Left lobe of liver (tissue), 2 donors: ENCODE results near the gene LRIG3. TPM values are rescaled to one million over a fixed set of nuclear protein-coding genes. Genes with fewer than 3 reads are reported as not detected.
"Not testable (repeated sequence)": the region's sequence is repeated elsewhere in the genome, so short reads cannot be mapped to it uniquely, and the experiment has no call there.

Experiments
- ATAC-seq: fragments of 200-7000 bp; cut with Tn5 transposase; one replicate; pipeline ENCODE4 v1.9.1; 2020; ENCODE audit warnings: mild to moderate bottlenecking, moderate library complexity
- DNase-seq: peaks from one replicate; pipeline ENCODE4 v3.0.0-alpha.2; 2020; ENCODE audit warnings: low spot score
- total RNA-seq: library from RNA; stranded (reverse); gene quantifications from one replicate; pipeline ENCODE4 v1.2.1, GENCODE V29; 2021
- donor health status: DM: no; HTN: no; CAD: no; lungs with moderate emphysema.
- donor health status: DM: no; HTN: yes; CAD: no.

Gene LRIG3
- total RNA-seq, 1 donor from 2014 or later, result 10.8 TPM

DNA sequence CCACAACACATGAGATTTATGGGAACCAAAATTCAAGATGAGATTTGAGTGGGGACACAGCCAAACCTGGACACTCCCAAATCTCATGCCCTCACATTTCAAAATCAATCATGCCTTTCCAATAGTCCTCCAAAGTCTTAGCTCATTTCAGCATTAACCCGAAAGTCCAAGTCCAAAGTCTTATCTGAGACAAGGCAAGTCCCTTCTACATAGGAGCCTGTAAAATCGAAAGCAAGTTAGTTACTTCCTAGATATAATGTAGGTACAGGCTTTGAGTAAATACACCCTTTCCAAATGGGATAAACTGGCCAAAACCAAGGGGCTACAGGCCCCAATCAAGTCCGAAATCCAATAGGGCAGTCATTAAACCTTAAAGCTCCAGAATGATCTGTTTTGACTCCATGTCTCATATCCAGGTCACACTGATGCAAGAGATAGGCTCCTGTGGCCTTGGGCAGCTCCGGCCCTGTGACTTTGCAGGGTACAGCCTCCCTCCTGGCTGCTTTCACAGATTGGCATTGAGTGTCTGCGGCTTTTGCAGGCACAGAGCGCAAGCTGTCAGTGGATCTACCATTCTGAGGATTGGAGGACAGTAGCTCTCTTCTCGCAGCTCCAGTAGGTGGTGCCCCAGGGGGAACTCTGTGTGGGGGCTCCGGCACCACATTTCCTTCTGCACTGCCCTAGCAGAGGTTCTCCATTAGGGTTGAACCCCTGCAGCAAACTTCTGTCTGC, 60.1 kb downstream of the LRIG3 start:
- peak; percentile 61 for ATAC-seq
- DNase-seq, result no peak

- DNase-seq (no peak), ATAC-seq (no peak)
These were observed 62.3 kb downstream of the LRIG3 start for GRCh38 chr12:58858030-58858429.

- DNase-seq, ATAC-seq: not testable (repeated sequence)
These were observed 63.1 kb downstream of the LRIG3 start for GRCh38 chr12:58857206-58857605.

DNA sequence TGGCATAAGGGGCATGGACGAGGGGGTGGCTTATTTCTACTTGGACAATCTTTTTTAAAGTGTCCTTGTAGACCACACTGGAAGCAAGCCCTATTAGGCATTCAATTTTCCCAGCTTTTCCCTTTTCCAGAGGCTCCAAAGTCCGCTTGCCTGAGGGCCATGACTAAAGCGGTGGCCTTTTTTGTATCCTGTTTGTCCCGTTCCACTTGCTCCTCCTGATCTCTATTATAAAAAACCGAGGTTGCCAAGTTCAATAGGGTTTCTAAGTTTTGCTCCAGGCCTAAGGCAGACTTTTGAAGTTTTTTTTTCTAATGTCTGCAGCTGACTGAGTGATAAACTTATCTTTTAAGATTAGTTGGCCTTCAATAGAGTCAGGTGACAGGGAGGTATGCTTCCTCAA, 64.7 kb downstream of the LRIG3 start:
- not testable (repeated sequence) for ATAC-seq, DNase-seq

GRCh38 chr12:58850826-58851225, 69.5 kb downstream of the LRIG3 start:
- no peak for DNase-seq
- no peak for ATAC-seq

- ATAC-seq, result no peak
- DNase-seq, result no peak
These were observed 72.3 kb downstream of the LRIG3 start for GRCh38 chr12:58847901-58848600.

DNA sequence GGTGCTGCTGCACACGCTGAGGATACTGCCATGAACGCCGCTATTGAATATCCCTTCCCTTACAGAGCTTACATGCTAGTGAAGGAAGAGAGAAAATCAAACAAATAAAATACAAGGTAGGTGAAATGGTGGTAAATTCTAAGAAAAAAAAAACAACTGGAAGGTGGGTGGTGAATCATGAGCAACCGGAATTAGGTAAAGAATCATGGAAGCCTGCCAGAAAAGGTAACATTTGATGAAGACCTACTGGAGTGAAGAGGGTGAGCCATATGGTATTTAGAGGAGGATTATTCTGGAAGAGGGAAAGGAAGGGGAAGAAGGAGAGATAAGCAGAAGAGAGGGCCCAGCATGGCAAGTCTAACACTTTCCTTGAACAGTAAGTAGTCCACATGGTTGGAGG, 76.1 kb downstream of the LRIG3 start:
- ATAC-seq (no peak), DNase-seq (no peak)

DNA sequence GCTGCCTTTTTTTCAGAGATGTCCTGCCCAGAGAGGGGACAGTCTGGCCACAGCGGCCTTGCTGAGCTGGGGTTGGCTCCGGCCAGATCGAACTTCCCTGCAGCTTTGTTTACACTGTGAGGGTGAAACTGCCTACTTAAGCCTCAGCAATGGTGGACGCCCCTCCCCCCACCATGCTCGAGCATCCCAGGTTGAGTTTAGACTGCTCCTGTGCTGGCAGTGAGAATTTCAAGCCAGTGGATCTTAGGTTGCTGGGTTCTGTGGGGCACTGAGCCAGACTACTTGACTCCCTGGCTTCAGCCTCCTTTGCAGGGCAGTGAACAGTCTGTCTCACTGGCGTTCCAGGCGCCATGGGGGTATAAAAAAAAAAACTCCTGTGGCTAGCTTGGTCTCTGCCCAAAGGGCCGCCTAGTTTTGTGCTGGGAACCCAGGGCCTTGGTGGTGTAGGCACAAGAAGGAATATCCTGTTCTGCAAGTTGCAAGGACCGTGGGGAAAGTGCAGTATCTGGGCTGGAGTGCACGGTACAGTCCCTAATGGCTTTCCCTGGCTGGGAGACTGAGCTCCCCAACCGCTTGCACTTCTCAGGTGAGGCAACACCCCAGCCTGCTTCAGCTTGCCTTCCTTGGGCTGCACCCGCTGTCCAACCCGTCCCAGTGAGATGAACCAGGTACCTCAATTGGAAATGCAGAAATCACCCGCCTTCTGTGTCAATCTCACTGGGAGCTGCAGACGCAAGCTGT, 79.1 kb downstream of the LRIG3 start:
- DNase-seq, result no peak
- no peak for ATAC-seq

GRCh38 chr12:58833853-58834252, 86.5 kb downstream of the LRIG3 start:
- ATAC-seq (peak; percentile 25), DNase-seq (no peak)

GRCh38 chr12:58832920-58833319, 87.4 kb downstream of the LRIG3 start:
- ATAC-seq (no peak), DNase-seq (no peak)
